Transverse colon (tissue), 4 donors: ENCODE results near the gene C1QTNF6.

ENCODE experiments used
- POLR2A ChIP-seq: fragments of 450-650 bp; IDR thresholded peaks from one replicate; pipeline ENCODE4 v1.6.1; 2016; ENCODE audit warnings: antibody characterized with exemption, mild to moderate bottlenecking, moderate library complexity
- POLR2AphosphoS5 ChIP-seq, 3 donors: sonication (generic); formaldehyde crosslinking; IDR thresholded peaks; one replicate each; pipeline ENCODE4 v1.6.1; 2016; ENCODE audit warnings: antibody characterized with exemption in 3 of 3
- TF ChIP-seq, protein P1 (sequence below), 5 experiments: fragments of 200-600 bp in 3 of 5; fragments of 450-650 bp in 2 of 5; sonication (generic) in 3 of 5; IDR thresholded peaks; 1 replicate in 2 of 5; 2 replicates in 3 of 5; pipeline ENCODE4 v1.5.1; 2016 to 2017; ENCODE audit warnings: antibody characterized with exemption in 5 of 5, inconsistent platforms in 3 of 5, mild to moderate bottlenecking in 2 of 5, moderate library complexity in 1 of 5

- TF ChIP-seq POLR2AphosphoS5 (IDR thresholded peaks at IDR 0.05) (no peak), POLR2A (peak; percentile 25)
- TF ChIP-seq, protein P1, sequence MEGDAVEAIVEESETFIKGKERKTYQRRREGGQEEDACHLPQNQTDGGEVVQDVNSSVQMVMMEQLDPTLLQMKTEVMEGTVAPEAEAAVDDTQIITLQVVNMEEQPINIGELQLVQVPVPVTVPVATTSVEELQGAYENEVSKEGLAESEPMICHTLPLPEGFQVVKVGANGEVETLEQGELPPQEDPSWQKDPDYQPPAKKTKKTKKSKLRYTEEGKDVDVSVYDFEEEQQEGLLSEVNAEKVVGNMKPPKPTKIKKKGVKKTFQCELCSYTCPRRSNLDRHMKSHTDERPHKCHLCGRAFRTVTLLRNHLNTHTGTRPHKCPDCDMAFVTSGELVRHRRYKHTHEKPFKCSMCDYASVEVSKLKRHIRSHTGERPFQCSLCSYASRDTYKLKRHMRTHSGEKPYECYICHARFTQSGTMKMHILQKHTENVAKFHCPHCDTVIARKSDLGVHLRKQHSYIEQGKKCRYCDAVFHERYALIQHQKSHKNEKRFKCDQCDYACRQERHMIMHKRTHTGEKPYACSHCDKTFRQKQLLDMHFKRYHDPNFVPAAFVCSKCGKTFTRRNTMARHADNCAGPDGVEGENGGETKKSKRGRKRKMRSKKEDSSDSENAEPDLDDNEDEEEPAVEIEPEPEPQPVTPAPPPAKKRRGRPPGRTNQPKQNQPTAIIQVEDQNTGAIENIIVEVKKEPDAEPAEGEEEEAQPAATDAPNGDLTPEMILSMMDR (IDR thresholded peaks at IDR 0.05): no peak
Observed at GRCh38 chr22:37178350-37179125, 9.5 kb downstream of the C1QTNF6 start.
